Panc1 (cell line): ENCODE results near the gene DDX31.

Source experiments
- CTCF ChIP-seq: fragments of 450-650 bp; IDR thresholded peaks from 2 replicates; pipeline ENCODE4 v1.5.1; 2017; ENCODE audit warnings: mild to moderate bottlenecking
- POLR2AphosphoS5 ChIP-seq: IDR thresholded peaks from 2 replicates; pipeline ENCODE4 v1.6.1; 2012; ENCODE audit warnings: mild to moderate bottlenecking, low read depth, low read length, moderate library complexity
- TCF7L2 ChIP-seq: IDR thresholded peaks from 2 replicates; pipeline ENCODE4 v1.6.1; 2011; ENCODE audit warnings: mild to moderate bottlenecking, low read depth, low read length, inconsistent platforms

DNA sequence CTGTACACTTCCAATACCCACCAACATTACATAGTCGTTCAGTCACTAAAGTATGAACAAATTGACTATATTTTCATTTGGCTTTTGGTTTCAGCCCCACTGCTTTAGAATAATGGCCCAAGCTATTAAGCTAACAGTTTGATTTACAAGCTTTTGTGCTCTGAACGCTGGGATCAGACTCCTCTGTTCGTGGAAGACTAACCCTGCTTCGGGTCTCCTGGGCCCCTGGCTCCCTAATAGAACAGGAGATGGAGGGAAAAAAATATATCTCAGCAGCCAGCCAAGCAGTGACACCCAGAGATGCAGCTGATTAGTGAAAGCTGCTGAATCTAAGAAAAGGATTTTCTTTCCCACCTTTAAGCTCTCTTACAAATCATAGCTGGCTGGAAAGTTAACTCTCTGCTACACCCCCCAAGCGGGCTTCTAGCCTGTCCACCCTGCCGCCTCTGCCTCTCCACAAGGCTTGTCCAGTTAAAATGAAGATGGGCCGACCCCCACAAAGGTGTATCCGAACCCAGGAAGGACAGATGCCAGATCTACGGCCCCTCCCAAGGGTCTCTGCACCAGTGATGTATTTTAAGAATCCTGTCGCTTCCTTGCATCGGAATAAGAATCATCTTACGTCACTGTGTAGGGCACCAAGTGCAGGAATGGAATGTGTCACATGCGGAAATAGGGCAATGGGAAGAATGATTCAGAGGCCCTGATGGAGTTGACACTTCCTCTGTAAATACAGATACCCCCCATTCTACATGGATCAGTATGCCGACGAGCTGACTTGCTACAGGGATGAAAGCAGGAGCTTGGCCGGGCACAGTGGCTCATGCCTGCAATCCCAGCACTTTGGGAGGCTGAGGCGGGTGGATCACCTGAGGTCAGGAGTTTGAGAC lies 120.8 kb downstream of the DDX31 start:
- TF ChIP-seq POLR2AphosphoS5 (no peak), CTCF (no peak), TCF7L2 (no peak)
